Left ventricle myocardium superior (tissue), 1 donor: Measurements from ENCODE around the gene AMZ2. TPM values are rescaled to one million over a fixed set of nuclear protein-coding genes. Genes with fewer than 3 reads are reported as not detected.

ENCODE experiments used
- ATAC-seq: fragments of 200-7000 bp; cut with Tn5 transposase; one replicate; pipeline ENCODE4 v1.9.1; 2020; ENCODE audit warnings: mild to moderate bottlenecking, moderate library complexity
- DNase-seq: peaks from one replicate; pipeline ENCODE4 v3.0.0-alpha.2; 2020
- intact Hi-C: fragments of 100-400 bp; cut with micrococcal nuclease; formaldehyde crosslinking; loops from one replicate; pipeline ENCODE4 v1.11.0; 2022
- total RNA-seq: library from RNA; stranded (reverse); fragmentation: NEBNext Ultra II Directional; extraction: Animal tissue kit (Norgen Biotek cat#: 25700); gene quantifications from one replicate; pipeline ENCODE4 v1.2.1, GENCODE V29; 2021
- donor health status: DM: no; HTN: yes; CAD: no; lungs with severe emphysema.

Gene AMZ2
- total RNA-seq, 1 donor from 2014 or later: 92.1 TPM

GRCh38 chr17:68297195-68297594 is 49.4 kb downstream of the AMZ2 start:
- DNase-seq: no peak
- ATAC-seq: no peak
- intact Hi-C loops: no loop called here

- DNase-seq: no peak
- no peak for ATAC-seq
- intact Hi-C loops: no loop called here
Measured at GRCh38 chr17:68298601-68299000, 50.8 kb downstream of the AMZ2 start.

GRCh38 chr17:68299817-68300216 is 52.0 kb downstream of the AMZ2 start:
- DNase-seq (no peak), ATAC-seq (no peak)
- intact Hi-C loops: no loop called here

GRCh38 chr17:68301438-68301959 is 53.7 kb downstream of the AMZ2 start:
- DNase-seq: no peak
- intact Hi-C loops: no loop called here
- no peak for ATAC-seq

- no peak for DNase-seq
- ATAC-seq: no peak
Measured at GRCh38 chr17:68302066-68302564, 54.3 kb downstream of the AMZ2 start.

GRCh38 chr17:68302666-68303065 is 54.8 kb downstream of the AMZ2 start:
- DNase-seq: no peak
- intact Hi-C loops: no loop called here
- no peak for ATAC-seq

More at GRCh38 chr17:68302066-68302564, 54.3 kb downstream of the AMZ2 start:
- intact Hi-C loops: no loop called here

GRCh38 chr17:68304706-68305105 is 56.9 kb downstream of the AMZ2 start:
- intact Hi-C loops: no loop called here
- DNase-seq (no peak), ATAC-seq (no peak)

GRCh38 chr17:68305142-68305541 is 57.3 kb downstream of the AMZ2 start:
- no peak for DNase-seq
- intact Hi-C loops: no loop called here

More at GRCh38 chr17:68305142-68305541, 57.3 kb downstream of the AMZ2 start:
- ATAC-seq: no peak

Other genes with a start within 250 kb of the AMZ2 start
- gene KPNA2, start 212.3 kb upstream of the AMZ2 start, total RNA-seq: 21.3 TPM
- not detected for gene SLC16A6, start 43.1 kb downstream of the AMZ2 start, total RNA-seq
- 3.3 TPM for gene ARSG, start 43.5 kb downstream of the AMZ2 start, total RNA-seq
- gene WIPI1, start 209.5 kb downstream of the AMZ2 start, total RNA-seq: 66.1 TPM